Liver (tissue), 9 donors: ENCODE results near the gene NOD1. TPM values are rescaled to one million over a fixed set of nuclear protein-coding genes. Genes with fewer than 3 reads are reported as not detected.

Experiments
- DNase-seq: peaks from one replicate; pipeline ENCODE4 v3.0.0-alpha.2; 2017; ENCODE audit warnings: low spot score
- H3K27ac ChIP-seq, 2 donors: one replicate each; pipeline ENCODE4 v1.7.0; 2013; ENCODE audit warnings: inconsistent platforms in 2 of 2, low read length in 2 of 2, control low read depth in 1 of 2, low read depth in 1 of 2, mild to moderate bottlenecking in 1 of 2
- H3K27me3 ChIP-seq, 4 donors: one replicate each; pipeline versions ENCODE4 v1.6.1 to v1.7.0; 2013; ENCODE audit warnings: low read length in 3 of 4, inconsistent platforms in 1 of 4, mild to moderate bottlenecking in 1 of 4, moderate library complexity in 1 of 4; ENCODE audit not compliant: control insufficient read depth in 4 of 4, insufficient read depth in 4 of 4
- H3K36me3 ChIP-seq, 4 donors: one replicate each; pipeline versions ENCODE4 v1.6.1 to v1.7.0; 2013; ENCODE audit warnings: low read length in 3 of 4, mild to moderate bottlenecking in 3 of 4, low read depth in 1 of 4, moderate library complexity in 1 of 4; ENCODE audit not compliant: control insufficient read depth in 4 of 4, insufficient read depth in 3 of 4
- H3K4me1 ChIP-seq, 4 donors: one replicate each; pipeline versions ENCODE4 v1.6.1 to v1.7.0; 2013; ENCODE audit warnings: low read length in 3 of 4, mild to moderate bottlenecking in 3 of 4, moderate library complexity in 1 of 4; ENCODE audit not compliant: control insufficient read depth in 4 of 4, insufficient read depth in 4 of 4
- H3K4me3 ChIP-seq, 3 donors: one replicate each; pipeline versions ENCODE4 v1.6.1 to v1.7.0; 2013; ENCODE audit warnings: low read length in 3 of 3, control low read depth in 1 of 3, low read depth in 1 of 3, mild to moderate bottlenecking in 1 of 3
- H3K9ac ChIP-seq, 2 donors: one replicate each; pipeline ENCODE4 v1.7.0; 2013; ENCODE audit warnings: low read length in 2 of 2, mild to moderate bottlenecking in 2 of 2, moderate library complexity in 2 of 2, control low read depth in 1 of 2, low read depth in 1 of 2
- H3K9me3 ChIP-seq, 4 donors: one replicate each; pipeline versions ENCODE4 v1.6.1 to v1.7.0; 2013; ENCODE audit warnings: low read length in 3 of 4; ENCODE audit not compliant: control insufficient read depth in 4 of 4
- EGR1 ChIP-seq, 2 donors: IDR thresholded peaks; 2 replicates each; pipeline ENCODE4 v1.6.1; 2016 to 2018; ENCODE audit warnings: antibody characterized with exemption in 2 of 2, low read depth in 2 of 2
- FOXA1 ChIP-seq: IDR thresholded peaks from 2 replicates; pipeline ENCODE4 v1.6.1; 2016; ENCODE audit warnings: antibody characterized with exemption
- FOXA2 ChIP-seq: IDR thresholded peaks from 2 replicates; pipeline ENCODE4 v1.6.1; 2016; ENCODE audit warnings: antibody characterized with exemption
- HNF4A ChIP-seq, 2 donors: conservative IDR thresholded peaks; 2 replicates each; pipeline ENCODE4 v1.6.1; 2016; ENCODE audit warnings: antibody characterized with exemption in 2 of 2, mild to moderate bottlenecking in 2 of 2
- HNF4G ChIP-seq: IDR thresholded peaks from 2 replicates; pipeline ENCODE4 v1.6.1; 2016; ENCODE audit warnings: antibody characterized with exemption
- JUND ChIP-seq, 2 donors: IDR thresholded peaks; 2 replicates each; pipeline ENCODE4 v1.6.1; 2016; ENCODE audit warnings: antibody characterized with exemption in 2 of 2
- MAX ChIP-seq: IDR thresholded peaks from 2 replicates; pipeline ENCODE4 v1.6.1; 2016; ENCODE audit warnings: antibody characterized with exemption
- NR2F2 ChIP-seq: IDR thresholded peaks from 2 replicates; pipeline ENCODE4 v1.6.1; 2016; ENCODE audit warnings: antibody characterized with exemption
- RAD21 ChIP-seq, 2 donors: IDR thresholded peaks; 2 replicates each; pipeline ENCODE4 v1.6.1; 2016; ENCODE audit warnings: antibody characterized with exemption in 2 of 2, mild to moderate bottlenecking in 2 of 2
- REST ChIP-seq: IDR thresholded peaks from 2 replicates; pipeline ENCODE4 v1.6.1; 2016; ENCODE audit warnings: antibody characterized with exemption, mild to moderate bottlenecking
- RXRA ChIP-seq, 2 donors: IDR thresholded peaks; 2 replicates each; pipeline ENCODE4 v1.6.1; 2017 to 2018; ENCODE audit warnings: antibody characterized with exemption in 2 of 2, mild to moderate bottlenecking in 1 of 2
- SP1 ChIP-seq: IDR thresholded peaks from 2 replicates; pipeline ENCODE4 v1.6.1; 2018; ENCODE audit warnings: antibody characterized with exemption, mild to moderate bottlenecking
- TAF1 ChIP-seq: conservative IDR thresholded peaks from 2 replicates; pipeline ENCODE4 v1.6.1; 2016; ENCODE audit warnings: antibody characterized with exemption, mild to moderate bottlenecking
- YY1 ChIP-seq: IDR thresholded peaks from 2 replicates; pipeline ENCODE4 v1.6.1; 2016; ENCODE audit warnings: antibody characterized with exemption, mild to moderate bottlenecking
- WGBS: extraction: QIAGEN DNeasy Blood & Tissue Kit; methylation state at CpG from one replicate; pipeline ENCODE4 v1.1.7; 2013; 5-methylcytosine and 5-hydroxymethylcytosine counted together
- polyA plus RNA-seq, 2 donors: library from polyadenylated mRNA; stranded (reverse) in 1 of 2; unstranded in 1 of 2; fragments of 200-250 nt in 1 of 2; fragments of >200 nt in 1 of 2; fragmentation: Nextera tagmentation in 1 of 2; extraction: Ambion mirVana in 1 of 2; gene quantifications; one replicate each; pipeline versions ENCODE4 v1.2.1 to v1.2.3, GENCODE V29; 2013 to 2015
- total RNA-seq, 2 donors: library from RNA; depleted of rRNA; stranded (reverse); fragments of >200 nt; gene quantifications; one replicate each; pipeline ENCODE4 v1.2.3, GENCODE V29; 2014
- TF ChIP-seq, protein P1 (sequence below): IDR thresholded peaks from 2 replicates; pipeline ENCODE4 v1.6.1; 2016; ENCODE audit warnings: antibody characterized with exemption
- TF ChIP-seq, protein P2 (sequence below): IDR thresholded peaks from 2 replicates; pipeline ENCODE4 v1.6.1; 2016; ENCODE audit warnings: antibody characterized with exemption
- TF ChIP-seq, protein P3 (sequence below): fragments of 150-350 bp; IDR thresholded peaks from 2 replicates; pipeline ENCODE4 v1.5.1; 2017; ENCODE audit warnings: improper control_type of control experiment, low read depth, low read length; ENCODE audit not compliant: missing input control
- donor health status: healthy.
- donor health status: healthy.
- donor health status: healthy.
- donor health status: healthy.
- donor health status: healthy.

NOD1 gene
- total and polyA plus RNA-seq, 4 donors = 1.7 to 3.5 (median 2.0) TPM

DNA sequence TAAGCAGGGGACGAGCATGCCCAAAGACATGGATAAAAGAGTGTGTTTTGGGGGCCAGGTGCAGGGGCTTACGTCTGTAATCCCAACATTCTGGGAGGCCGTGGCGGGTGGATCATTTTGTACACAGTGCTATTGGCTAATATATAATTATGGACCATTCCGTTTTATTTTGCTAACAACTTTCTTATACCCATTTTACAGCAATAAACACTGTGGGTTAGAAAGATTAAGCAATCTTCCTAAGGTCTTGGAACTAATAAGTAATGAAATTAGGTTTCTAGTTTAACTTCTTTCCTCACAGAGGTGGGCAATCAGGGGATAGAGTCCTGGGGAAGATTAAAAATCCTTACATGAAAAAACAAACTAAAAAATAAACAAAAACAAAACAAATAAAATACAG, 22.7 kb upstream of the NOD1 start:
- Histone ChIP-seq H3K9me3 (no peaks in the 10 kb centered on the region), H3K27me3 (no peaks in the 10 kb centered on the region), H3K9ac (no peak overlapping the region), H3K36me3 (peaks cover 0 to 10% (median 1%) of the 10 kb centered on the region in 4 donors), H3K4me1 (peaks cover 3 to 12% (median 9%) of the 10 kb centered on the region in 4 donors), H3K4me3 (no peak overlapping the region), H3K27ac (no peak overlapping the region)
- TF ChIP-seq NR2F2 (no peak), FOXA1 (no peak), HNF4A (conservative IDR thresholded peaks at IDR 0.05) (no peak), YY1 (no peak)
- DNase-seq = no peak
- WGBS = 97% methylated on average over 5 of the region's 5 CpGs

GRCh38 chr7:30493228-30493627, 14.6 kb upstream of the NOD1 start:
- Histone ChIP-seq H3K4me3 (no peak overlapping the region), H3K27ac (no peak overlapping the region), H3K27me3 (no peaks in the 10 kb centered on the region), H3K36me3 (peaks cover 0 to 10% (median 1%) of the 10 kb centered on the region in 4 donors), H3K9me3 (no peaks in the 10 kb centered on the region), H3K9ac (no peak overlapping the region), H3K4me1 (no peaks in the 10 kb centered on the region)
- TF ChIP-seq, protein P1, sequence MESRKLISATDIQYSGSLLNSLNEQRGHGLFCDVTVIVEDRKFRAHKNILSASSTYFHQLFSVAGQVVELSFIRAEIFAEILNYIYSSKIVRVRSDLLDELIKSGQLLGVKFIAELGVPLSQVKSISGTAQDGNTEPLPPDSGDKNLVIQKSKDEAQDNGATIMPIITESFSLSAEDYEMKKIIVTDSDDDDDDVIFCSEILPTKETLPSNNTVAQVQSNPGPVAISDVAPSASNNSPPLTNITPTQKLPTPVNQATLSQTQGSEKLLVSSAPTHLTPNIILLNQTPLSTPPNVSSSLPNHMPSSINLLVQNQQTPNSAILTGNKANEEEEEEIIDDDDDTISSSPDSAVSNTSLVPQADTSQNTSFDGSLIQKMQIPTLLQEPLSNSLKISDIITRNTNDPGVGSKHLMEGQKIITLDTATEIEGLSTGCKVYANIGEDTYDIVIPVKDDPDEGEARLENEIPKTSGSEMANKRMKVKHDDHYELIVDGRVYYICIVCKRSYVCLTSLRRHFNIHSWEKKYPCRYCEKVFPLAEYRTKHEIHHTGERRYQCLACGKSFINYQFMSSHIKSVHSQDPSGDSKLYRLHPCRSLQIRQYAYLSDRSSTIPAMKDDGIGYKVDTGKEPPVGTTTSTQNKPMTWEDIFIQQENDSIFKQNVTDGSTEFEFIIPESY = no peak
- TF ChIP-seq RAD21 (IDR thresholded peaks at IDR 0.05) = no peak
- TF ChIP-seq SP1 = peak; percentile 49
- TF ChIP-seq, protein P2, sequence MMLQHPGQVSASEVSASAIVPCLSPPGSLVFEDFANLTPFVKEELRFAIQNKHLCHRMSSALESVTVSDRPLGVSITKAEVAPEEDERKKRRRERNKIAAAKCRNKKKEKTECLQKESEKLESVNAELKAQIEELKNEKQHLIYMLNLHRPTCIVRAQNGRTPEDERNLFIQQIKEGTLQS = no peak
- no peak for TF ChIP-seq NR2F2
- TF ChIP-seq RXRA (IDR thresholded peaks at IDR 0.05) = no peak
- TF ChIP-seq FOXA2 = no peak
- TF ChIP-seq TAF1 = no peak
- TF ChIP-seq YY1 = no peak
- no peak for TF ChIP-seq HNF4G
- peak; percentile 35 to 57 for TF ChIP-seq HNF4A (conservative IDR thresholded peaks at IDR 0.05)
- no peak for DNase-seq

GRCh38 chr7:30491417-30491816, 12.8 kb upstream of the NOD1 start:
- Histone ChIP-seq H3K9ac (no peak overlapping the region), H3K4me1 (no peaks in the 10 kb centered on the region), H3K27me3 (no peaks in the 10 kb centered on the region), H3K4me3 (no peak overlapping the region), H3K36me3 (peaks cover 0 to 2% (median 0%) of the 10 kb centered on the region in 4 donors), H3K27ac (no peak overlapping the region), H3K9me3 (no peaks in the 10 kb centered on the region)
- TF ChIP-seq MAX (no peak), FOXA1 (no peak), HNF4A (conservative IDR thresholded peaks at IDR 0.05) (no peak), REST (no peak), JUND (IDR thresholded peaks at IDR 0.05) (no peak), TAF1 (no peak), HNF4G (no peak), EGR1 (IDR thresholded peaks at IDR 0.05; ENCODE audit: low read depth in 2 of 2) (no peak), SP1 (no peak), RAD21 (IDR thresholded peaks at IDR 0.05) (no peak), FOXA2 (no peak)
- TF ChIP-seq, protein P2 = no peak
- TF ChIP-seq, protein P1 = no peak
- TF ChIP-seq, protein P3, sequence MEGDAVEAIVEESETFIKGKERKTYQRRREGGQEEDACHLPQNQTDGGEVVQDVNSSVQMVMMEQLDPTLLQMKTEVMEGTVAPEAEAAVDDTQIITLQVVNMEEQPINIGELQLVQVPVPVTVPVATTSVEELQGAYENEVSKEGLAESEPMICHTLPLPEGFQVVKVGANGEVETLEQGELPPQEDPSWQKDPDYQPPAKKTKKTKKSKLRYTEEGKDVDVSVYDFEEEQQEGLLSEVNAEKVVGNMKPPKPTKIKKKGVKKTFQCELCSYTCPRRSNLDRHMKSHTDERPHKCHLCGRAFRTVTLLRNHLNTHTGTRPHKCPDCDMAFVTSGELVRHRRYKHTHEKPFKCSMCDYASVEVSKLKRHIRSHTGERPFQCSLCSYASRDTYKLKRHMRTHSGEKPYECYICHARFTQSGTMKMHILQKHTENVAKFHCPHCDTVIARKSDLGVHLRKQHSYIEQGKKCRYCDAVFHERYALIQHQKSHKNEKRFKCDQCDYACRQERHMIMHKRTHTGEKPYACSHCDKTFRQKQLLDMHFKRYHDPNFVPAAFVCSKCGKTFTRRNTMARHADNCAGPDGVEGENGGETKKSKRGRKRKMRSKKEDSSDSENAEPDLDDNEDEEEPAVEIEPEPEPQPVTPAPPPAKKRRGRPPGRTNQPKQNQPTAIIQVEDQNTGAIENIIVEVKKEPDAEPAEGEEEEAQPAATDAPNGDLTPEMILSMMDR = no peak
- no peak for DNase-seq
